K562 (cell line): ENCODE data around the gene CAPN6.

Experiments
- JUN ChIP-seq, 2 experiments: sonication (generic) in 1 of 2; formaldehyde crosslinking in 1 of 2; IDR thresholded peaks; 2 replicates each; pipeline versions ENCODE4 v1.6.1 to v1.8.0; 2012 to 2022; ENCODE audit warnings: borderline replicate concordance in 2 of 2, mild to moderate bottlenecking in 2 of 2, improper control_type of control experiment in 1 of 2, low read depth in 1 of 2, low read length in 1 of 2, missing genetic modification reagents in 1 of 2
- KAT8 ChIP-seq: fragments of 450-650 bp; IDR thresholded peaks from 2 replicates; pipeline ENCODE4 v1.6.1; 2016; ENCODE audit warnings: low read depth, mild to moderate bottlenecking
- TF ChIP-seq, protein P1 (sequence below), 3 experiments: IDR thresholded peaks in 2 of 3; conservative IDR thresholded peaks in 1 of 3; 2 replicates each; pipeline ENCODE4 v1.5.1; 2011 to 2012; ENCODE audit warnings: low read length in 3 of 3, mild to moderate bottlenecking in 3 of 3, control low read depth in 2 of 3, improper control_type of control experiment in 1 of 3, inconsistent platforms in 1 of 3, low read depth in 1 of 3, mixed read lengths in 1 of 3, moderate library complexity in 1 of 3; ENCODE audit not compliant: insufficient read depth in 2 of 3

DNA sequence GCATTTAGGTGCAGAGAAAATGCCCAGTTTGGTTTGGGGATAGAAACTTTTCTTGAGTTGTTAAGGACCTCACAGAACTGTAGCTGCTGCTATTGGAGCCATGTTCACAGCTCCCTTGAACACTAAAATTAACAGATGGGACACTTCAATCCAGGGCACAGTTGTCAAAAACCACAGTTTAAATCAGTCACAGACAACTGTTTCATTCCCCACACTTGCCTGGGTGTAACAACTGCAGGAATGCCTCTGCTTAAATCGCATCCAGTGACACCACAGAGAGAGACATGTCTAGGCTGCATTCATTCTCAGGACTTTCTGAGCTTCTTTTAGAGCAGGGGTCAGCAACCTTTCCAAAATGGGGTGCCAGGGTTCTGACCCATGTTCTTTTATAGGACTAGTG, 12.7 kb upstream of the CAPN6 start:
- TF ChIP-seq JUN (IDR thresholded peaks at IDR 0.05; ENCODE audit: borderline replicate concordance, low read depth, low read length), result no peak
- TF ChIP-seq JUN (CRISPR knock-in tag; IDR thresholded peaks at IDR 0.05; ENCODE audit: borderline replicate concordance), result no peak
- TF ChIP-seq, protein P1, sequence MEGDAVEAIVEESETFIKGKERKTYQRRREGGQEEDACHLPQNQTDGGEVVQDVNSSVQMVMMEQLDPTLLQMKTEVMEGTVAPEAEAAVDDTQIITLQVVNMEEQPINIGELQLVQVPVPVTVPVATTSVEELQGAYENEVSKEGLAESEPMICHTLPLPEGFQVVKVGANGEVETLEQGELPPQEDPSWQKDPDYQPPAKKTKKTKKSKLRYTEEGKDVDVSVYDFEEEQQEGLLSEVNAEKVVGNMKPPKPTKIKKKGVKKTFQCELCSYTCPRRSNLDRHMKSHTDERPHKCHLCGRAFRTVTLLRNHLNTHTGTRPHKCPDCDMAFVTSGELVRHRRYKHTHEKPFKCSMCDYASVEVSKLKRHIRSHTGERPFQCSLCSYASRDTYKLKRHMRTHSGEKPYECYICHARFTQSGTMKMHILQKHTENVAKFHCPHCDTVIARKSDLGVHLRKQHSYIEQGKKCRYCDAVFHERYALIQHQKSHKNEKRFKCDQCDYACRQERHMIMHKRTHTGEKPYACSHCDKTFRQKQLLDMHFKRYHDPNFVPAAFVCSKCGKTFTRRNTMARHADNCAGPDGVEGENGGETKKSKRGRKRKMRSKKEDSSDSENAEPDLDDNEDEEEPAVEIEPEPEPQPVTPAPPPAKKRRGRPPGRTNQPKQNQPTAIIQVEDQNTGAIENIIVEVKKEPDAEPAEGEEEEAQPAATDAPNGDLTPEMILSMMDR (IDR thresholded peaks at IDR 0.05 in 2 of 3, conservative IDR thresholded peaks at IDR 0.05 in 1 of 3; ENCODE audit: insufficient read depth in 2 of 3, low read depth in 1 of 3, low read length in 3 of 3), result no peak
- TF ChIP-seq KAT8, result no peak
